HepG2 (cell line): ENCODE measurements around the gene MAN1B1. TPM values are rescaled to one million over a fixed set of nuclear protein-coding genes. Genes with fewer than 3 reads are reported as not detected.

Experiments used
- ADNP ChIP-seq: sonication (generic); formaldehyde crosslinking; IDR thresholded peaks from 2 replicates; pipeline ENCODE4 v1.4.0; 2020; ENCODE audit warnings: missing genetic modification reagents
- ATF7-NPFF ChIP-seq: sonication (generic); formaldehyde crosslinking; IDR thresholded peaks from 2 replicates; pipeline ENCODE4 v1.8.1; 2023; ENCODE audit warnings: mild to moderate bottlenecking, low read depth, missing genetic modification reagents, moderate library complexity
- ATRX ChIP-seq: sonication (generic); formaldehyde crosslinking; IDR thresholded peaks from 2 replicates; pipeline ENCODE4 v1.4.0; 2020; ENCODE audit warnings: missing genetic modification reagents, borderline replicate concordance
- CEBPB ChIP-seq: IDR thresholded peaks from 2 replicates; pipeline ENCODE4 v1.6.1; 2011; ENCODE audit warnings: low read depth, low read length, improper control_type of control experiment, borderline replicate concordance
- GTF2F1 ChIP-seq: fragments of 150-350 bp; IDR thresholded peaks from 2 replicates; pipeline ENCODE4 v1.6.1; 2014; ENCODE audit warnings: low read length
- KDM5A ChIP-seq: fragments of 200-600 bp; sonication (generic); IDR thresholded peaks from 2 replicates; pipeline ENCODE4 v1.7.0; 2018; ENCODE audit warnings: antibody characterized with exemption, mild to moderate bottlenecking, low read length, borderline replicate concordance
- MATR3 ChIP-seq: sonication (generic); formaldehyde crosslinking; IDR thresholded peaks from 2 replicates; pipeline ENCODE4 v1.4.0; 2020; ENCODE audit warnings: missing genetic modification reagents
- NFIB ChIP-seq: sonication (generic); formaldehyde crosslinking; IDR thresholded peaks from 2 replicates; pipeline ENCODE4 v1.9.0; 2021; ENCODE audit warnings: missing genetic modification reagents, mild to moderate bottlenecking, borderline replicate concordance
- NFKBIZ ChIP-seq: IDR thresholded peaks from 2 replicates; pipeline ENCODE4 v1.6.1; 2018; ENCODE audit warnings: missing genetic modification reagents, missing compliant biosample characterization
- NR2F6 ChIP-seq, 2 experiments: IDR thresholded peaks; 2 replicates each; pipeline ENCODE4 v1.6.1; 2016; ENCODE audit warnings: antibody characterized with exemption in 1 of 2, mild to moderate bottlenecking in 1 of 2
- POLR2G ChIP-seq: fragments of 200-400 bp; formaldehyde crosslinking; IDR thresholded peaks from 2 replicates; pipeline ENCODE4 v1.6.1; 2018; ENCODE audit warnings: mild to moderate bottlenecking, low read depth, low read length, moderate library complexity
- RBM22 ChIP-seq: fragments of 200-400 bp; formaldehyde crosslinking; optimal IDR thresholded peaks from 2 replicates; pipeline ENCODE3; 2017; ENCODE audit warnings: mild to moderate bottlenecking, low read length, moderate library complexity
- RNF2 ChIP-seq: fragments of 450-650 bp; conservative IDR thresholded peaks from 2 replicates; pipeline ENCODE4 v1.6.1; 2016; ENCODE audit warnings: low read depth
- SRF ChIP-seq: IDR thresholded peaks from 2 replicates; pipeline ENCODE4 v1.6.1; 2011; ENCODE audit warnings: mild to moderate bottlenecking, low read depth, low read length, moderate library complexity
- TGIF2 ChIP-seq: IDR thresholded peaks from 2 replicates; pipeline ENCODE4 v1.6.1; 2016; ENCODE audit warnings: control low read depth, missing compliant biosample characterization
- ZFAT ChIP-seq: sonication (generic); formaldehyde crosslinking; conservative IDR thresholded peaks from 2 replicates; pipeline ENCODE4 v1.8.1; 2023; ENCODE audit warnings: missing genetic modification reagents, inconsistent platforms
- ZNF451 ChIP-seq: sonication (generic); formaldehyde crosslinking; IDR thresholded peaks from 2 replicates; pipeline ENCODE4 v1.5.0; 2020; ENCODE audit warnings: mild to moderate bottlenecking, missing genetic modification reagents
- ZNF552 ChIP-seq: sonication (generic); formaldehyde crosslinking; IDR thresholded peaks from 2 replicates; pipeline ENCODE4 v1.9.0; 2022; ENCODE audit warnings: missing genetic modification reagents, mild to moderate bottlenecking, borderline replicate concordance
- ZNF558 ChIP-seq: sonication (generic); formaldehyde crosslinking; IDR thresholded peaks from 2 replicates; pipeline ENCODE4 v1.9.0; 2022; ENCODE audit warnings: mild to moderate bottlenecking, missing genetic modification reagents, borderline replicate concordance
- ZNF660 ChIP-seq: sonication (generic); formaldehyde crosslinking; IDR thresholded peaks from 2 replicates; pipeline ENCODE4 v1.5.1; 2020; ENCODE audit warnings: mild to moderate bottlenecking, low read depth, missing genetic modification reagents, borderline replicate concordance
- ZNF674 ChIP-seq: sonication (generic); formaldehyde crosslinking; IDR thresholded peaks from 2 replicates; pipeline ENCODE4 v1.5.0; 2020; ENCODE audit warnings: low read depth, mild to moderate bottlenecking, missing genetic modification reagents
- polyA plus RNA-seq, 8 experiments: library from polyadenylated mRNA; depleted of rRNA in 3 of 8; stranded (reverse) in 7 of 8; unstranded in 1 of 8; fragments of >200 nt; fragmentation: Illumina TruSeq in 4 of 8; extraction: Trizol in 4 of 8; gene quantifications; 2 replicates each; pipeline versions ENCODE4 v1.2.1 to v1.2.3, GENCODE V29; 2011 to 2016; ENCODE audit warnings: low read depth in 4 of 8, missing spikeins in 1 of 8, mixed read lengths in 1 of 8; ENCODE audit not compliant: insufficient read depth in 1 of 8
- total RNA-seq, 5 experiments: library from RNA; depleted of rRNA; stranded (reverse); fragments of >200 nt; fragmentation: Illumina TruSeq; extraction: Trizol; gene quantifications; 2 replicates each; pipeline ENCODE4 v1.2.3, GENCODE V29; 2016; ENCODE audit warnings: low read depth in 1 of 5
- TF ChIP-seq, protein P1 (sequence below): sonication (generic); formaldehyde crosslinking; IDR thresholded peaks from 2 replicates; pipeline ENCODE4 v1.4.0; 2020; ENCODE audit warnings: missing genetic modification reagents
- TF ChIP-seq, protein P2 (sequence below): IDR thresholded peaks from 2 replicates; pipeline ENCODE4 v1.6.1; 2016
- TF ChIP-seq, protein P3 (sequence below): sonication (generic); formaldehyde crosslinking; IDR thresholded peaks from 2 replicates; pipeline ENCODE4 v1.4.0; 2020; ENCODE audit warnings: mild to moderate bottlenecking, missing genetic modification reagents
- TF ChIP-seq, protein P4 (sequence below): IDR thresholded peaks from 2 replicates; pipeline ENCODE4 v1.6.1; 2016; ENCODE audit warnings: control low read depth

Gene MAN1B1
- total and polyA plus RNA-seq, 2 of the 13 experiments (the other 11 are each of a cell fraction or from before 2014, with no cell fraction given) = 48.9 to 59.5 TPM

DNA sequence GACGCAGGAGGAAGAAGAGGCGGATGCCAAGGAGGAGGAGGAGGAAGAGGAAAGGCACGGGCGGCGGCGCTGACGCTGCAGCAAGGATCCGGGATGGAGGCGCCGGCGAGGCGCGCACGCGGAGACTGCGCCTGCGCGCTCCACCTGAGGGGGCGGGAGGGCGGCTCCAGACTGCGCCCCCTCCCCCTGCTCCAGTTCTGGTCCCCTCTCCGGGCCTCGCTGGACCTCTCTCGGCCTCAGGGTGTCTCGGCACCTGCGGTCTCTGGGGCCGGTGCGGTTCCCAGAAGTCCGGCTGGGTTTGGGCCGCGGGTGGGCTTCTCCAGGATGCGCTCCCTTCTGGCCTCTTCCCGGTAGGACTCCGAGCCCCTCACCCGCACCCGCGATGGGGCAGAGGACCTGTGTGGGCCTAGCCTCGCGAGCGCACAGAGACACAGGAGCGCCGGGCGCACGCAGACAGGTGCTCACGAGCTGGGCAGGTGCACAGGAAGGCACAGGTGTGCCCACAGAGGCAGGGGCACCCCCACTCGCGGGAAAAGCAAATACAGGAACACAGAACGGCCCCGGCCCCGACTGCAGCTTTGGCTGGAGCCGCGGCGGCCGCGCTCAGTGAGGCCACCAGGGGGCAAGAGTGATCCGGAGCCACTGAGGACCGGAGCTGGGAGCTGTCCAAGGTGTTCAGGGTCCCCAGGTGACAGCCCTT is 40.5 kb upstream of the MAN1B1 start, which contains the start of gene NPDC1 (continued):
- TF ChIP-seq ZFAT (CRISPR knock-in tag) (no peak), NFKBIZ (0 out of 2 replicates have a peak, but pooled peaks have one; percentile 73), NFIB (CRISPR knock-in tag) (no peak), RBM22 (no peak), KDM5A (no peak), GTF2F1 (no peak), ZNF552 (CRISPR knock-in tag) (no peak), MATR3 (CRISPR knock-in tag) (no peak), ZNF558 (CRISPR knock-in tag) (peak; percentile 94; the same call in 1 of the 2 replicates), RNF2 (no peak), ATF7-NPFF (CRISPR knock-in tag) (no peak), POLR2G (no peak), NR2F6 (IDR thresholded peaks at IDR 0.05) (no peak), NR2F6 (CRISPR knock-in tag; IDR thresholded peaks at IDR 0.05) (0 out of 2 replicates have a peak, but pooled peaks have one; percentile 38), ZNF660 (CRISPR knock-in tag) (no peak), ADNP (CRISPR knock-in tag) (no peak), TGIF2 (CRISPR knock-in tag) (peak; percentile 93), ATRX (CRISPR knock-in tag) (no peak), ZNF451 (CRISPR knock-in tag) (peak; percentile 83; the same call in 1 of the 2 replicates), SRF (no peak; the same call in 1 of the 2 replicates), CEBPB (no peak), ZNF674 (CRISPR knock-in tag) (0 out of 2 replicates have a peak, but pooled peaks have one; percentile 72)
- TF ChIP-seq, protein P1, sequence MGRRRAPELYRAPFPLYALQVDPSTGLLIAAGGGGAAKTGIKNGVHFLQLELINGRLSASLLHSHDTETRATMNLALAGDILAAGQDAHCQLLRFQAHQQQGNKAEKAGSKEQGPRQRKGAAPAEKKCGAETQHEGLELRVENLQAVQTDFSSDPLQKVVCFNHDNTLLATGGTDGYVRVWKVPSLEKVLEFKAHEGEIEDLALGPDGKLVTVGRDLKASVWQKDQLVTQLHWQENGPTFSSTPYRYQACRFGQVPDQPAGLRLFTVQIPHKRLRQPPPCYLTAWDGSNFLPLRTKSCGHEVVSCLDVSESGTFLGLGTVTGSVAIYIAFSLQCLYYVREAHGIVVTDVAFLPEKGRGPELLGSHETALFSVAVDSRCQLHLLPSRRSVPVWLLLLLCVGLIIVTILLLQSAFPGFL (CRISPR knock-in tag) = no peak
- TF ChIP-seq, protein P2, sequence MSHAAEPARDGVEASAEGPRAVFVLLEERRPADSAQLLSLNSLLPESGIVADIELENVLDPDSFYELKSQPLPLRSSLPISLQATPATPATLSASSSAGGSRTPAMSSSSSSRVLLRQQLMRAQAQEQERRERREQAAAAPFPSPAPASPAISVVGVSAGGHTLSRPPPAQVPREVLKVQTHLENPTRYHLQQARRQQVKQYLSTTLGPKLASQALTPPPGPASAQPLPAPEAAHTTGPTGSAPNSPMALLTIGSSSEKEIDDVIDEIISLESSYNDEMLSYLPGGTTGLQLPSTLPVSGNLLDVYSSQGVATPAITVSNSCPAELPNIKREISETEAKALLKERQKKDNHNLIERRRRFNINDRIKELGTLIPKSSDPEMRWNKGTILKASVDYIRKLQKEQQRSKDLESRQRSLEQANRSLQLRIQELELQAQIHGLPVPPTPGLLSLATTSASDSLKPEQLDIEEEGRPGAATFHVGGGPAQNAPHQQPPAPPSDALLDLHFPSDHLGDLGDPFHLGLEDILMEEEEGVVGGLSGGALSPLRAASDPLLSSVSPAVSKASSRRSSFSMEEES = peak; percentile 55; the same call in 1 of the 2 replicates
- TF ChIP-seq, protein P3, sequence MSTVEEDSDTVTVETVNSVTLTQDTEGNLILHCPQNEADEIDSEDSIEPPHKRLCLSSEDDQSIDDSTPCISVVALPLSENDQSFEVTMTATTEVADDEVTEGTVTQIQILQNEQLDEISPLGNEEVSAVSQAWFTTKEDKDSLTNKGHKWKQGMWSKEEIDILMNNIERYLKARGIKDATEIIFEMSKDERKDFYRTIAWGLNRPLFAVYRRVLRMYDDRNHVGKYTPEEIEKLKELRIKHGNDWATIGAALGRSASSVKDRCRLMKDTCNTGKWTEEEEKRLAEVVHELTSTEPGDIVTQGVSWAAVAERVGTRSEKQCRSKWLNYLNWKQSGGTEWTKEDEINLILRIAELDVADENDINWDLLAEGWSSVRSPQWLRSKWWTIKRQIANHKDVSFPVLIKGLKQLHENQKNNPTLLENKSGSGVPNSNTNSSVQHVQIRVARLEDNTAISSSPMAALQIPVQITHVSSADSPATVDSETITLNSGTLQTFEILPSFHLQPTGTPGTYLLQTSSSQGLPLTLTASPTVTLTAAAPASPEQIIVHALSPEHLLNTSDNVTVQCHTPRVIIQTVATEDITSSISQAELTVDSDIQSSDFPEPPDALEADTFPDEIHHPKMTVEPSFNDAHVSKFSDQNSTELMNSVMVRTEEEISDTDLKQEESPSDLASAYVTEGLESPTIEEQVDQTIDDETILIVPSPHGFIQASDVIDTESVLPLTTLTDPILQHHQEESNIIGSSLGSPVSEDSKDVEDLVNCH = no peak
- TF ChIP-seq, protein P4, sequence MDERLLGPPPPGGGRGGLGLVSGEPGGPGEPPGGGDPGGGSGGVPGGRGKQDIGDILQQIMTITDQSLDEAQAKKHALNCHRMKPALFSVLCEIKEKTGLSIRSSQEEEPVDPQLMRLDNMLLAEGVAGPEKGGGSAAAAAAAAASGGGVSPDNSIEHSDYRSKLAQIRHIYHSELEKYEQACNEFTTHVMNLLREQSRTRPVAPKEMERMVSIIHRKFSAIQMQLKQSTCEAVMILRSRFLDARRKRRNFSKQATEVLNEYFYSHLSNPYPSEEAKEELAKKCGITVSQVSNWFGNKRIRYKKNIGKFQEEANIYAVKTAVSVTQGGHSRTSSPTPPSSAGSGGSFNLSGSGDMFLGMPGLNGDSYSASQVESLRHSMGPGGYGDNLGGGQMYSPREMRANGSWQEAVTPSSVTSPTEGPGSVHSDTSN = no peak
